NT2/D1 (cell line): ENCODE data around the gene ABCF3.

Source experiments
- SUZ12 ChIP-seq: IDR thresholded peaks from 2 replicates; pipeline ENCODE4 v1.6.1; 2011; ENCODE audit not compliant: insufficient read length, insufficient read depth; ENCODE audit errors: extremely low read depth
- YY1 ChIP-seq: IDR thresholded peaks from 2 replicates; pipeline ENCODE4 v1.6.1; 2011; ENCODE audit not compliant: insufficient read length, insufficient read depth
- ZNF274 ChIP-seq: IDR thresholded peaks from 2 replicates; pipeline ENCODE4 v1.6.1; 2011; ENCODE audit warnings: mild to moderate bottlenecking, low read depth, low read length

DNA sequence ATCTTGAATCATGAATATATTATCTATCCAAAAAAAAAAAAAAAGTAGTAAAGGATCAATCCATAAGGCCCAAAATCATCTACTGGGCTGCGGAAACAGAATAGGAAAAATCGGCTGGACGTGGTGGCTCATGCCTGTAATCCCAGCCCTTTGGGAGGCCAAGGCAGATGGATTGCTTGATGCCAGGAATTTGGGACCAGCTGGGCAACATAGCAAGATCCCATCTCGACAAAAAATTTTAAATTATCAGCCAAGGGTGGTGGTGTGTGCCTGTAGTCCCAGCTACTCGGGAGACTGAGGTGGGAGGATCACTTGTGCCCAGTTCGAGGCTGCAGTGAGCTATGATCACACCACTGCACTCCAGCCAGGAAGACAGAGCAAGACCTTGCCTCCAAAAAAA lies 36.9 kb upstream of the ABCF3 start:
- TF ChIP-seq ZNF274 (no peak), SUZ12 (no peak), YY1 (no peak)
